Lung (tissue), 12 donors: ENCODE data around the gene ZNF441. TPM values are rescaled to one million over a fixed set of nuclear protein-coding genes. Genes with fewer than 3 reads are reported as not detected.

Experiments
- ATAC-seq: fragments of 200-7000 bp; cut with Tn5 transposase; one replicate; pipeline ENCODE4 v1.9.1; 2020; ENCODE audit warnings: moderate number of reproducible peaks; ENCODE audit not compliant: insufficient read depth, low FRiP score
- DNase-seq, 3 donors: peaks; one replicate each; pipeline ENCODE4 v3.0.0-alpha.2; 2013 to 2017
- H3K27ac ChIP-seq, 2 donors: one replicate each; pipeline ENCODE4 v1.5.1; 2013; ENCODE audit warnings: mild to moderate bottlenecking in 2 of 2, moderate library complexity in 2 of 2, control low read depth in 1 of 2, inconsistent platforms in 1 of 2, low read depth in 1 of 2, low read length in 1 of 2
- H3K27me3 ChIP-seq, 3 donors: one replicate each; pipeline ENCODE4 v1.5.1; 2013; ENCODE audit warnings: low read length in 2 of 3; ENCODE audit not compliant: control insufficient read depth in 3 of 3, insufficient read depth in 3 of 3
- H3K36me3 ChIP-seq, 4 donors: one replicate each; pipeline ENCODE4 v1.5.1; 2013; ENCODE audit warnings: low read length in 4 of 4, mild to moderate bottlenecking in 1 of 4, moderate library complexity in 1 of 4; ENCODE audit not compliant: control insufficient read depth in 4 of 4, insufficient read depth in 4 of 4
- H3K4me1 ChIP-seq, 5 donors: one replicate each; pipeline ENCODE4 v1.5.1; 2013; ENCODE audit warnings: low read length in 5 of 5, mild to moderate bottlenecking in 2 of 5, moderate library complexity in 1 of 5; ENCODE audit not compliant: control insufficient read depth in 5 of 5, insufficient read depth in 5 of 5
- H3K4me3 ChIP-seq: one replicate; pipeline ENCODE4 v1.5.1; 2013; ENCODE audit warnings: mild to moderate bottlenecking, control low read depth, moderate library complexity
- H3K9ac ChIP-seq, 2 donors: one replicate each; pipeline ENCODE4 v1.5.1; 2013; ENCODE audit warnings: low read length in 2 of 2, control low read depth in 1 of 2; ENCODE audit not compliant: insufficient read depth in 1 of 2
- H3K9me3 ChIP-seq, 4 donors: one replicate each; pipeline ENCODE4 v1.5.1; 2013; ENCODE audit warnings: low read length in 3 of 4, mild to moderate bottlenecking in 1 of 4, moderate library complexity in 1 of 4; ENCODE audit not compliant: control insufficient read depth in 4 of 4, insufficient read depth in 3 of 4
- CTCF ChIP-seq: IDR thresholded peaks from 2 replicates; pipeline ENCODE4 v1.5.1; 2012; ENCODE audit warnings: mild to moderate bottlenecking; ENCODE audit errors: control extremely low read depth, extremely low read depth
- WGBS, 2 donors: extraction: QIAGEN DNeasy Blood & Tissue Kit; methylation state at CpG; one replicate each; pipeline ENCODE4 v1.1.7; 2013; 5-methylcytosine and 5-hydroxymethylcytosine counted together
- polyA plus RNA-seq, 2 donors: library from polyadenylated mRNA; stranded (reverse); fragments of 200-250 nt; gene quantifications; one replicate each; pipeline ENCODE4 v1.2.1, GENCODE V29; 2013
- total RNA-seq, 2 donors: library from RNA; depleted of rRNA in 1 of 2; stranded (reverse); fragments of >200 nt in 1 of 2; gene quantifications; one replicate each; pipeline ENCODE4 v1.2.1, GENCODE V29; 2014 to 2021
- donor health status: control.
- donor health status: control.
- donor health status: Bipolar disorder and iron deficiency.
- donor health status: healthy.
- donor health status: DM: yes; HTN: yes; CAD: no.

Gene ZNF441
- total and polyA plus RNA-seq, 4 donors: 3.7 to 26.4 (median 6.6) TPM

- no peak overlapping the region for H3K9ac ChIP-seq
- ATAC-seq (no peak), DNase-seq (no peak)
- H3K27me3 ChIP-seq: no peaks in the 10 kb centered on the region
- TF ChIP-seq CTCF: no peak
- WGBS, 2 donors: 89 to 91% methylated on average over 1 of the region's 1 CpG
- H3K36me3 ChIP-seq: no peaks in the 10 kb centered on the region
- H3K4me3 ChIP-seq: no peak overlapping the region
- peaks cover 0 to 12% (median 0%) of the 10 kb centered on the region in 4 donors for H3K9me3 ChIP-seq
- H3K4me1 ChIP-seq: no peaks in the 10 kb centered on the region
- H3K27ac ChIP-seq: no peak overlapping the region
These were observed 9.8 kb upstream of the ZNF441 start for GRCh38 chr19:11756965-11757364.

DNA sequence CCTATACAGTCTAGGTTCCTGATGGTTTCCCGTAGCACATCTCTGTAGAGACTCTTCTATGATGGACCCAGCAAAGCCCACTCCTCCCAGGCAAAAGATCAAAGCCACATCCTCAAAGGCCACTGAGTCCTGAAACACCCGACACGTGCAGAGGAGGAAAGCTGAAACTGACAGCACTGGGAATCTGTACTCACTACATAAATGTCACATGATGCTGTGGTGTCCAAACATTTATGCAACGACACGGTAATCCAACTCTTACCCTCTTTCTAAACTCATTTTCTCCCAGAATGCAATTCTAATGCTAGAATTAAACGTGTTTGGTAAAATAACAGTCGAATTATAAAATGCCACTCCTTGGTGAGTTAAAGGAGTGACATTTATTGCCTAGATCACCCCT, 7.0 kb upstream of the ZNF441 start:
- no peak for TF ChIP-seq CTCF
- Histone ChIP-seq H3K36me3 (no peaks in the 10 kb centered on the region), H3K4me1 (no peaks in the 10 kb centered on the region), H3K4me3 (no peak overlapping the region), H3K9ac (no peak overlapping the region), H3K27me3 (no peaks in the 10 kb centered on the region), H3K27ac (no peak overlapping the region), H3K9me3 (peaks cover 0 to 12% (median 0%) of the 10 kb centered on the region in 4 donors)
- ATAC-seq (no peak), DNase-seq (no peak)
- 74 to 75% methylated on average over 7 of the region's 7 CpGs for WGBS, 2 donors

DNA sequence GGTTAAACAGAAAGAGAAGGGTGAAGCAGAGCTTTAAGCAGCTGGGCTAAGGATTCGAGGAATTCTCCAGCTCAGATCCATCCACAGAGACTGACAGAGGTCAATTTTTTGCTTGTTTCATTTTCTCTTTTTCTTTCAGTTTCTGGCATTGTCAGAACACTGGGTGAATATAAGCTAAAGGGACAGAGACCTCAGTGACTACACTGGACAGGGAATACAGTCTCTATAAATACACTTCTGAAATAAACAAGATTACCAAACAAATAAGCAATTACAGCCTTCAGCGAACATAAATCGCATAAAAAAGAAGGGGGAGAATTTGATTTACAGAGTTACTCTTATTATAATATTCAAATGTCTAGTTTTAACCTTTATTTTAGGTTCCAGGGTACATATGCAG, 3.7 kb upstream of the ZNF441 start:
- no peak for TF ChIP-seq CTCF

GRCh38 chr19:11763611-11764010, 3.2 kb upstream of the ZNF441 start:
- no peak for ATAC-seq
- TF ChIP-seq CTCF: no peak
- no peak overlapping the region for H3K4me3 ChIP-seq

More for the DNA sequence above, 3.7 kb upstream of the ZNF441 start:
- 72 to 85% methylated on average over 3 of the region's 3 CpGs for WGBS, 2 donors
- DNase-seq (no peak), ATAC-seq (no peak)
- no peaks in the 10 kb centered on the region for H3K36me3 ChIP-seq
- peaks cover 0 to 10% (median 0%) of the 10 kb centered on the region in 5 donors for H3K4me1 ChIP-seq
- no peaks in the 10 kb centered on the region for H3K9me3 ChIP-seq
- no peak overlapping the region for H3K9ac ChIP-seq
- no peaks in the 10 kb centered on the region for H3K27me3 ChIP-seq
- no peak overlapping the region for H3K4me3 ChIP-seq
- no peak overlapping the region for H3K27ac ChIP-seq

More at GRCh38 chr19:11763611-11764010, 3.2 kb upstream of the ZNF441 start:
- Histone ChIP-seq H3K27me3 (no peaks in the 10 kb centered on the region), H3K27ac (no peak overlapping the region), H3K9me3 (no peaks in the 10 kb centered on the region), H3K36me3 (no peaks in the 10 kb centered on the region), H3K9ac (no peak overlapping the region), H3K4me1 (peaks cover 0 to 14% (median 3%) of the 10 kb centered on the region in 5 donors)
- no peak for DNase-seq
- 80 to 91% methylated on average over 1 of the region's 1 CpG for WGBS, 2 donors
